A673 (cell line): ENCODE results near the gene BPHL.

Experiments
- CTCF ChIP-seq: fragments of 300-800, 200-600 bp; sonication (generic); conservative IDR thresholded peaks from 2 replicates; pipeline ENCODE4 v1.5.1; 2017; ENCODE audit warnings: low read depth, mild to moderate bottlenecking, antibody characterized with exemption, low read length, moderate library complexity, mixed read lengths
- EZH2 ChIP-seq: fragments of 200-600 bp; sonication (generic); IDR thresholded peaks from 2 replicates; pipeline ENCODE4 v1.6.1; 2017; ENCODE audit warnings: borderline replicate concordance, low read depth, mild to moderate bottlenecking, mixed read lengths, antibody characterized with exemption, low read length; ENCODE audit not compliant: poor library complexity, severe bottlenecking

- TF ChIP-seq CTCF = no peak
- TF ChIP-seq EZH2 = no peak
These were observed 32.1 kb upstream of the BPHL start for GRCh38 chr6:3086282-3086946.
